Keratinocyte (primary cell): Measurements from ENCODE around the gene BRCA2. TPM values are rescaled to one million over a fixed set of nuclear protein-coding genes. Genes with fewer than 3 reads are reported as not detected.

Experiments
- DNase-seq: peaks from one replicate; pipeline ENCODE4 v3.0.0-alpha.2; 2011; ENCODE audit warnings: low read depth, missing footprints, low spot score
- FAIRE-seq: peaks from 2 replicates; lab custom pipeline; 2011; peaks lifted over from hg19 to GRCh38; lab: Jason Lieb, UNC
- H2AFZ ChIP-seq: 2 replicates; pipeline ENCODE4 v1.6.0; 2012; ENCODE audit warnings: low read length, control low read depth, inconsistent platforms; ENCODE audit not compliant: control insufficient read depth
- H3K27ac ChIP-seq: 2 replicates; pipeline ENCODE4 v1.5.1; 2011; ENCODE audit warnings: low read length; ENCODE audit not compliant: control insufficient read depth, insufficient read depth
- H3K27me3 ChIP-seq: 3 replicates; pipeline ENCODE4 v1.6.0; 2011; ENCODE audit warnings: low read length; ENCODE audit not compliant: control insufficient read depth, insufficient read depth; ENCODE audit errors: extremely low read depth
- H3K36me3 ChIP-seq, 2 experiments: 2 replicates in 1 of 2; 3 replicates in 1 of 2; pipeline ENCODE4 v1.5.1; 2011; ENCODE audit warnings: low read length in 2 of 2, mild to moderate bottlenecking in 1 of 2; ENCODE audit not compliant: control insufficient read depth in 2 of 2, insufficient read depth in 2 of 2; ENCODE audit errors: extremely low read depth in 1 of 2
- H3K4me1 ChIP-seq: 3 replicates; pipeline ENCODE4 v1.5.1; 2011; ENCODE audit warnings: low read length; ENCODE audit not compliant: control insufficient read depth, insufficient read depth; ENCODE audit errors: extremely low read depth
- H3K4me2 ChIP-seq: 3 replicates; pipeline ENCODE4 v1.6.0; 2011; ENCODE audit warnings: low read depth, low read length; ENCODE audit not compliant: control insufficient read depth, insufficient read depth; ENCODE audit errors: extremely low read depth
- H3K4me3 ChIP-seq, 3 experiments: fragments of 200-600 bp in 1 of 3; sonication (generic) in 1 of 3; 2 replicates in 2 of 3; 3 replicates in 1 of 3; pipeline ENCODE4 v1.5.1; 2011 to 2016; ENCODE audit warnings: low read length in 3 of 3, mild to moderate bottlenecking in 3 of 3, control low read depth in 2 of 3, inconsistent platforms in 1 of 3, low read depth in 1 of 3, mixed read lengths in 1 of 3, mixed run types in 1 of 3, moderate library complexity in 1 of 3; ENCODE audit not compliant: control insufficient read depth in 2 of 3, insufficient read depth in 2 of 3; ENCODE audit errors: extremely low read depth in 1 of 3
- H3K79me2 ChIP-seq: 2 replicates; pipeline ENCODE4 v1.6.0; 2012; ENCODE audit warnings: low read length; ENCODE audit not compliant: control insufficient read depth, insufficient read depth
- H3K9ac ChIP-seq: 3 replicates; pipeline ENCODE4 v1.6.0; 2011; ENCODE audit warnings: low read length; ENCODE audit not compliant: control insufficient read depth, insufficient read depth; ENCODE audit errors: extremely low read depth
- H3K9me1 ChIP-seq: 3 replicates; pipeline ENCODE4 v1.6.0; 2011; ENCODE audit warnings: low read length; ENCODE audit not compliant: control insufficient read depth, insufficient read depth; ENCODE audit errors: extremely low read depth
- H3K9me3 ChIP-seq: 2 replicates; pipeline ENCODE4 v1.5.1; 2012; ENCODE audit warnings: low read depth, low read length; ENCODE audit not compliant: control insufficient read depth
- H4K20me1 ChIP-seq: 3 replicates; pipeline ENCODE4 v1.6.0; 2011; ENCODE audit warnings: low read length; ENCODE audit not compliant: control insufficient read depth, insufficient read depth; ENCODE audit errors: extremely low read depth
- CTCF ChIP-seq, 3 experiments: IDR thresholded peaks in 1 of 3; conservative IDR thresholded peaks in 1 of 3; optimal IDR thresholded peaks in 1 of 3; 2 replicates in 2 of 3; 3 replicates in 1 of 3; pipeline versions ENCODE3 to v1.5.1; 2011; ENCODE audit warnings: low read length in 3 of 3, mild to moderate bottlenecking in 3 of 3, moderate library complexity in 2 of 3, control low read depth in 1 of 3, inconsistent platforms in 1 of 3; ENCODE audit not compliant: insufficient read depth in 2 of 3; ENCODE audit errors: extremely low read depth in 1 of 3
- EZH2 ChIP-seq: IDR thresholded peaks from one replicate; pipeline ENCODE4 v1.6.1; 2012; ENCODE audit warnings: inconsistent platforms, mild to moderate bottlenecking, low read length, moderate library complexity
- dilution Hi-C: fragments of 300-500 bp; cut with MboI; formaldehyde crosslinking; loops from one replicate; pipeline ENCODE4 v1.7.0; 2020; ENCODE audit warnings: low sequenced_read_pairs; ENCODE audit not compliant: extremely low pct_ligation_motif_present
- polyA minus RNA-seq, 3 experiments: library from RNA; depleted of rRNA, polyadenylated mRNA; stranded (reverse); fragments of >200 nt; gene quantifications; 1 replicate in 1 of 3; 2 replicates in 1 of 3; 3 replicates in 1 of 3; pipeline ENCODE4 v1.2.3, GENCODE V29; 2011
- polyA plus RNA-seq, 5 experiments: library from polyadenylated mRNA; depleted of rRNA in 3 of 5; stranded (reverse) in 3 of 5; stranded (forward) in 1 of 5; unstranded in 1 of 5; fragments of >200 nt; gene quantifications; 1 replicate in 1 of 5; 2 replicates in 3 of 5; 3 replicates in 1 of 5; pipeline versions ENCODE4 v1.2.1 to v1.2.3, GENCODE V29; 2011 to 2012; ENCODE audit warnings: missing spikeins in 2 of 5, low read depth in 1 of 5, low replicate concordance in 1 of 5

The BRCA2 gene
- 0.73 to 2.4 TPM (median 1.1 TPM) in 3 replicates for polyA plus RNA-seq
- 0.22 TPM for polyA plus RNA-seq (2011; ENCODE audit: low read depth)
- 1.0 TPM in 2 replicates for polyA plus RNA-seq (2011; cell fraction: cytosol; rRNA removed)
- 1.4 and 3.3 TPM in 2 replicates for polyA plus RNA-seq (2011; cell fraction: nucleus; rRNA removed)
- 0.14 and 3.1 TPM in 2 replicates for polyA plus RNA-seq (2012; ENCODE audit: low replicate concordance)
- polyA minus RNA-seq = 1.8 to 9.0 TPM (median 3.8 TPM) in 3 replicates
- 1.7 TPM for polyA minus RNA-seq (2011; cell fraction: cytosol; rRNA and poly(A)+ RNA removed)
- 1.4 and 4.3 TPM in 2 replicates for polyA minus RNA-seq (2011; cell fraction: nucleus; rRNA and poly(A)+ RNA removed)

GRCh38 chr13:32315238-32316027 is at the start of gene BRCA2, which contains the start of gene ZAR1L:
Gene BRCA2, plus strand, starts transcription at chr13:32315508. Its CDS starts 953 bp downstream, at chr13:32316461.
Gene ZAR1L, minus strand, starts transcription at chr13:32315363. Its CDS starts 3,438 bp downstream, at chr13:32311925.
- Histone ChIP-seq H2AFZ (peak within 1 kb of the TSS; percentile 99), H3K9ac (peak within 1 kb of the TSS; percentile 93), H3K9me3 (no peaks in the 10 kb centered on the region), H4K20me1 (no peaks in the 10 kb centered on the region), H3K9me1 (no peaks in the 10 kb centered on the region), H3K36me3 (no peaks in the 10 kb centered on the region), H3K79me2 (peaks cover 5% of the 10 kb centered on the region), H3K27me3 (no peaks in the 10 kb centered on the region), H3K4me2 (peak within 1 kb of the TSS; percentile 95), H3K4me1 (peaks cover 10% of the 10 kb centered on the region), H3K4me3 (peak within 1 kb of the TSS; percentile 93 to 98 (median 93)), H3K27ac (peak within 1 kb of the TSS; percentile 84)
- TF ChIP-seq EZH2 (no peak), CTCF (optimal IDR thresholded peaks at IDR 0.05 in 1 of 3, IDR thresholded peaks at IDR 0.05 in 1 of 3, conservative IDR thresholded peaks at IDR 0.05 in 1 of 3; ENCODE audit: extremely low read depth in 1 of 3, insufficient read depth in 2 of 3, low read length in 3 of 3) (no peak)
- dilution Hi-C loops = no loop called here
- FAIRE-seq (no peak), DNase-seq (no peak)

- no peak overlapping the region for H3K27ac ChIP-seq
- H2AFZ ChIP-seq = no peak overlapping the region
- H3K36me3 ChIP-seq = no peaks in the 10 kb centered on the region
- H3K9me3 ChIP-seq = no peaks in the 10 kb centered on the region
- peaks cover 17% of the 10 kb centered on the region for H3K4me1 ChIP-seq
- H4K20me1 ChIP-seq = no peaks in the 10 kb centered on the region
- no peaks in the 10 kb centered on the region for H3K27me3 ChIP-seq
- no peak overlapping the region for H3K9ac ChIP-seq
- DNase-seq (no peak), FAIRE-seq (no peak)
- no peak overlapping the region for H3K4me2 ChIP-seq
- H3K4me3 ChIP-seq = no peak overlapping the region
- H3K79me2 ChIP-seq = no peaks in the 10 kb centered on the region
- dilution Hi-C loops = no loop called here
- no peaks in the 10 kb centered on the region for H3K9me1 ChIP-seq
- no peak for TF ChIP-seq EZH2
- no peak for TF ChIP-seq CTCF (optimal IDR thresholded peaks at IDR 0.05 in 1 of 3, IDR thresholded peaks at IDR 0.05 in 1 of 3, conservative IDR thresholded peaks at IDR 0.05 in 1 of 3; ENCODE audit: extremely low read depth in 1 of 3, insufficient read depth in 2 of 3, low read length in 3 of 3)
Measured at GRCh38 chr13:32265726-32266125, 49.6 kb upstream of the BRCA2 start.
